ENCODE results near the gene KMT2D. TPM values are rescaled to one million over a fixed set of nuclear protein-coding genes. Genes with fewer than 3 reads are reported as not detected.

The KMT2D gene
- total and polyA plus RNA-seq, 8 donors, result 52.7 to 110 (median 70.3) TPM

GRCh38 chr12:49104822-49105221 is 44.2 kb upstream of the KMT2D start:
- ATAC-seq (no peak), DNase-seq (no peak)
- Histone ChIP-seq H3K4me1 (peaks cover 16 to 58% of the 10 kb centered on the region in 2 donors), H3K27ac (peak overlapping the region in 1 of 2 donors; percentile 30), H3K4me3 (no peak overlapping the region), H3K36me3 (peaks cover 4 to 56% of the 10 kb centered on the region in 2 donors), H3K9me3 (no peaks in the 10 kb centered on the region), H3K27me3 (no peaks in the 10 kb centered on the region)
- intact Hi-C loops (cut with DNase I), result no loop called here
- no peak for TF ChIP-seq CTCF (IDR thresholded peaks at IDR 0.05)

DNA sequence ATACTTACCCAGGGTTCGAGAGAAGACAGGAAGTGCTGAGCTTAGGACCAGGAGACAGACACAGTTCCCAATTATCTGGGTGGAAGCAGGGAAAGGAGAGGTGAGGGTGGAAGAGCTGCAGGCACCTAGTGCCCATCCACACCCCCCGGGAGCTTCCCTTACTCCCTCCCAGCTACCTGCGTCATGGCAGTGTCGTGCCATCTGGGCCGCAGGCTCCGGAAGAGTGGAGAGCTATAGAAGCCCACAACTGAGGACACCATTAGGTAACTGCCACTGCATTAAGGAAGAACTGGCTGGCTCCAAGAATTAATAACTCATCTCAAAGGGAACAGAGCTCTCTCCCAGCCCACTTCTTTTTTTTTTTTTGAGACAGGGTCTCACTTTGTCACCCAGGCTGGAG is 39.8 kb upstream of the KMT2D start:
- peaks cover 4 to 90% of the 10 kb centered on the region in 2 donors for H3K36me3 ChIP-seq
- no peak for DNase-seq
- intact Hi-C loops (cut with DNase I), result no loop called here

DNA sequence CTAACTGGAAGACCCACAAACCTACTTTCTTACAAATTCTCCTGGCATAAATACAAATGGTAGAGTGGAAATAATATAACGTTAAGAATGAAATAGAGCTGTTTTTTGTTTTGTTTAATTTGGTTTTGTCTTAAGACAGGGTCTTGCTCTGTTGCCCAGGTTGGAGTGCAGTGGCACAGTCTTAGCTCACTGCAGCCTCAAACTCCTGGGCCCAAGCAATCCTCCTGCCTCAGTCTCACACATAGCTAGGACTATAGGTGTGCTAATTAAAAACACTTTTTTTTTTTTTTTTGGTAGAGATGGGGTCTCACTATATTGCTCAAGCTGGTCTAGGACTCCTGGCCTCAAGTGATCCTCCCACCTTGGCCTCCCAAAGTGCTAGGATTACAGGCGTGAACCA is 38.1 kb upstream of the KMT2D start:
- no peak for TF ChIP-seq CTCF (IDR thresholded peaks at IDR 0.05)
- Histone ChIP-seq H3K36me3 (peaks cover 4 to 76% of the 10 kb centered on the region in 2 donors), H3K9me3 (no peaks in the 10 kb centered on the region), H3K27ac (no peak overlapping the region), H3K27me3 (peaks cover 8 to 18% of the 10 kb centered on the region in 2 donors), H3K4me3 (no peak overlapping the region), H3K4me1 (peaks cover 13 to 20% of the 10 kb centered on the region in 2 donors)
- DNase-seq (no peak), ATAC-seq (no peak)
- intact Hi-C loops (cut with DNase I), result no loop called here

More for the DNA sequence above, 39.8 kb upstream of the KMT2D start:
- Histone ChIP-seq H3K4me1 (peaks cover 0 to 17% of the 10 kb centered on the region in 2 donors), H3K4me3 (no peak overlapping the region), H3K27ac (no peak overlapping the region), H3K27me3 (peaks cover 0 to 1% of the 10 kb centered on the region in 2 donors), H3K9me3 (no peaks in the 10 kb centered on the region)
- TF ChIP-seq CTCF (IDR thresholded peaks at IDR 0.05), result no peak
- ATAC-seq, result no peak

DNA sequence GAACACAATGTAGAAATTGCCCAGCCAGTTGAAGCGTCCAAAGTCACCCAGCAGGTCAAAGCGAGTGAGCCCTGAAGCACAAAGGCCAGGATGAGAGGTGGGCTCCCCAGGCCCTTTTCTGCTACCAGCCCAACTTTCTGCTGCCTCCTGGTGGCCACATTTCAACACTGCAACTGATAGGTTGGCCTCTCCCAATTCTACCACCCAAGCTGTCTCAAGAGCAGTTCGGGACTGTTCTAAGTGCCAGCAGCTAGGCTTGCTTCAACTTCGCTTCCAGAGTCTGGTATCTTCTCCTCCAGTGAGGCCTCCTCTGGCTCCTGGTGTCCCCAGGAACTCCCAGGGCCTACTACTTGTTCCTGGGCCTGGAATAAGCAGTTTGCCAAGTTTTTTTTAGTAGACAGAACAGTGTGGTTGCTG is 37.4 kb upstream of the KMT2D start:
- DNase-seq, result no peak
- Histone ChIP-seq H3K4me1 (peaks cover 14 to 22% of the 10 kb centered on the region in 2 donors), H3K27me3 (peaks cover 14 to 25% of the 10 kb centered on the region in 2 donors), H3K27ac (no peak overlapping the region), H3K4me3 (no peak overlapping the region), H3K36me3 (peaks cover 4 to 69% of the 10 kb centered on the region in 2 donors), H3K9me3 (no peaks in the 10 kb centered on the region)
- peak; percentile 70 to 86 for TF ChIP-seq CTCF (IDR thresholded peaks at IDR 0.05)
- intact Hi-C loops (cut with DNase I), result no loop called here
- peak; percentile 56 for ATAC-seq

DNA sequence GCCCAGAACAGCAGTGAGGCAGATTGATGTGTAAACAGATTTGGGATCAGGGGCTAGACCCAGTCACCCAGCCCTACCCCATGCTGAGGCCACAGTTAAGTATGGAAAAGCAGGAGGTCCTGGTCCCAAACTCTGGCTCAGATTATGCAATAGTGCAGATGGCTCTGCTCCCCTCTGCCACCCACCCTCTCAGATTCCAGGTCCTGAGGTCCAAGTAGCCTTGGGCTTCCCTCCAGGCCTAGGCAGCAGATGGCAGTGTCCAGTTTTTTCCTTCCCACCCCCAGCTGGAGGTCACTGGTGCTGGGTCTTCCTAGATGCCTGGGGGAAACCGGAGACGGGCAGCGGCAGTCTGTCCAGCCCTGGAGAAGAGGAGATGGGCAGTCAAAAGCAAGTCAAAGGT is 36.8 kb upstream of the KMT2D start:
- no peaks in the 10 kb centered on the region for H3K9me3 ChIP-seq
- no peak overlapping the region for H3K27ac ChIP-seq
- intact Hi-C loops (cut with DNase I), result no loop called here
- H3K27me3 ChIP-seq, result peaks cover 21 to 31% of the 10 kb centered on the region in 2 donors
- TF ChIP-seq CTCF (IDR thresholded peaks at IDR 0.05), result no peak
- peaks cover 4 to 62% of the 10 kb centered on the region in 2 donors for H3K36me3 ChIP-seq
- ATAC-seq (no peak), DNase-seq (no peak)
- H3K4me1 ChIP-seq, result peaks cover 15 to 28% of the 10 kb centered on the region in 2 donors
- no peak overlapping the region for H3K4me3 ChIP-seq
